H9 (cell line): ENCODE measurements around the gene ADGRL3. TPM values are rescaled to one million over a fixed set of nuclear protein-coding genes. Genes with fewer than 3 reads are reported as not detected.

Experiments
- DNase-seq: peaks from one replicate; pipeline ENCODE4 v3.0.0-alpha.2; 2017
- H2AFZ ChIP-seq: one replicate; pipeline ENCODE4 v1.6.1; 2013; ENCODE audit warnings: mild to moderate bottlenecking, low read length, control low read depth, moderate library complexity
- H2AK5ac ChIP-seq: 2 replicates; pipeline ENCODE4 v1.6.1; 2013; ENCODE audit warnings: low read length, control low read depth, mixed read lengths; ENCODE audit not compliant: insufficient read length
- H2BK120ac ChIP-seq: one replicate; pipeline ENCODE4 v1.6.1; 2013; ENCODE audit warnings: low read depth, mild to moderate bottlenecking, low read length, control low read depth, inconsistent platforms; ENCODE audit not compliant: poor library complexity, severe bottlenecking
- H2BK12ac ChIP-seq: 2 replicates; pipeline ENCODE4 v1.6.1; 2013; ENCODE audit warnings: low read length, control low read depth, mixed read lengths, low read depth; ENCODE audit not compliant: insufficient read length
- H2BK15ac ChIP-seq: 2 replicates; pipeline ENCODE4 v1.6.1; 2013; ENCODE audit warnings: low read depth, low read length, control low read depth
- H2BK20ac ChIP-seq: one replicate; pipeline ENCODE4 v1.6.1; 2013; ENCODE audit warnings: low read depth, mild to moderate bottlenecking, low read length, control low read depth, inconsistent platforms; ENCODE audit not compliant: poor library complexity, severe bottlenecking
- H2BK5ac ChIP-seq: 2 replicates; pipeline ENCODE4 v1.6.1; 2013; ENCODE audit warnings: low read length, control low read depth, mixed read lengths; ENCODE audit not compliant: insufficient read length
- H3K14ac ChIP-seq: 2 replicates; pipeline ENCODE4 v1.6.1; 2013; ENCODE audit warnings: low read length, control low read depth; ENCODE audit not compliant: insufficient read depth
- H3K18ac ChIP-seq: 2 replicates; pipeline ENCODE4 v1.6.1; 2013; ENCODE audit warnings: low read depth, mild to moderate bottlenecking, mixed read lengths, low read length, control low read depth; ENCODE audit not compliant: insufficient read length
- H3K23ac ChIP-seq: 2 replicates; pipeline ENCODE4 v1.6.1; 2013; ENCODE audit warnings: low read length, control low read depth, mixed read lengths, low read depth; ENCODE audit not compliant: insufficient read length
- H3K23me2 ChIP-seq: 2 replicates; pipeline ENCODE4 v1.6.1; 2013; ENCODE audit warnings: low read depth, mild to moderate bottlenecking, mixed read lengths, low read length, control low read depth; ENCODE audit not compliant: insufficient read length, poor library complexity, severe bottlenecking
- H3K27ac ChIP-seq: 2 replicates; pipeline ENCODE4 v1.5.1; 2013; ENCODE audit warnings: low read length, control low read depth, mixed read lengths, low read depth; ENCODE audit not compliant: insufficient read length
- H3K27me3 ChIP-seq: 2 replicates; pipeline ENCODE4 v1.6.1; 2013; ENCODE audit warnings: low read length, control low read depth, inconsistent platforms; ENCODE audit not compliant: insufficient read depth
- H3K4ac ChIP-seq: 2 replicates; pipeline ENCODE4 v1.6.1; 2013; ENCODE audit warnings: low read depth, mild to moderate bottlenecking, control low read depth, inconsistent platforms, low read length, moderate library complexity
- H3K4me1 ChIP-seq: 2 replicates; pipeline ENCODE4 v1.6.1; 2013; ENCODE audit warnings: low read length, control low read depth, inconsistent platforms; ENCODE audit not compliant: insufficient read depth
- H3K4me2 ChIP-seq: 2 replicates; pipeline ENCODE4 v1.6.1; 2013; ENCODE audit warnings: low read length, control low read depth, mixed read lengths; ENCODE audit not compliant: insufficient read length, insufficient read depth
- H3K56ac ChIP-seq: 2 replicates; pipeline ENCODE4 v1.6.1; 2013; ENCODE audit warnings: low read depth, mild to moderate bottlenecking, mixed read lengths, low read length, control low read depth; ENCODE audit not compliant: insufficient read length
- H3K79me1 ChIP-seq: 2 replicates; pipeline ENCODE4 v1.6.1; 2013; ENCODE audit warnings: low read depth, mild to moderate bottlenecking, moderate library complexity, low read length, control low read depth, inconsistent platforms; ENCODE audit not compliant: insufficient read depth, poor library complexity, severe bottlenecking
- H3K79me2 ChIP-seq: 2 replicates; pipeline ENCODE4 v1.6.1; 2013; ENCODE audit warnings: low read length, control low read depth, inconsistent platforms; ENCODE audit not compliant: insufficient read depth
- H3K9ac ChIP-seq: 2 replicates; pipeline ENCODE4 v1.6.1; 2013; ENCODE audit warnings: low read length, control low read depth, mixed read lengths; ENCODE audit not compliant: insufficient read length; ENCODE audit errors: extremely low read depth
- H3K9me3 ChIP-seq: one replicate; pipeline ENCODE4 v1.6.1; 2013; ENCODE audit warnings: low read depth, low read length, inconsistent platforms; ENCODE audit not compliant: control insufficient read depth
- H3T11ph ChIP-seq: one replicate; pipeline ENCODE4 v1.6.1; 2013; ENCODE audit warnings: mild to moderate bottlenecking, low read length, control low read depth, inconsistent platforms
- H4K20me1 ChIP-seq: one replicate; pipeline ENCODE4 v1.6.1; 2013; ENCODE audit not compliant: control insufficient read depth, insufficient read length, insufficient read depth
- H4K5ac ChIP-seq: 2 replicates; pipeline ENCODE4 v1.6.1; 2013; ENCODE audit warnings: low read depth, mild to moderate bottlenecking, mixed read lengths, low read length, control low read depth; ENCODE audit not compliant: insufficient read length
- H4K8ac ChIP-seq: replicated peaks from 2 replicates; pipeline ENCODE4 v1.6.1; 2013; ENCODE audit warnings: low read length, control low read depth, mixed read lengths, low read depth; ENCODE audit not compliant: insufficient read length
- H4K91ac ChIP-seq: 2 replicates; pipeline ENCODE4 v1.6.1; 2013; ENCODE audit warnings: low read depth, mild to moderate bottlenecking, moderate library complexity, mixed read lengths, low read length, control low read depth; ENCODE audit not compliant: insufficient read length
- H3K27ac Mint-ChIP-seq, 3 experiments: 2 replicates in 2 of 3; 3 replicates in 1 of 3; pipeline ENCODE4 v1.8.0; 2020 to 2021; ENCODE audit warnings: mixed read lengths in 3 of 3, mild to moderate bottlenecking in 1 of 3, moderate library complexity in 1 of 3
- H3K27me3 Mint-ChIP-seq: 2 replicates; pipeline ENCODE4 v1.8.0; 2021; ENCODE audit warnings: low read depth, mild to moderate bottlenecking, moderate library complexity, mixed read lengths
- H3K36me3 Mint-ChIP-seq, 3 experiments: 2 replicates in 2 of 3; 3 replicates in 1 of 3; pipeline ENCODE4 v1.8.0; 2020 to 2021; ENCODE audit warnings: low read depth in 3 of 3, mixed read lengths in 3 of 3; ENCODE audit not compliant: insufficient read depth in 1 of 3
- H3K4me1 Mint-ChIP-seq, 2 experiments: 2 replicates each; pipeline ENCODE4 v1.8.0; 2020; ENCODE audit warnings: mixed read lengths in 2 of 2
- H3K4me3 Mint-ChIP-seq, 2 experiments: 2 replicates in 1 of 2; 3 replicates in 1 of 2; pipeline ENCODE4 v1.8.0; 2020 to 2021; ENCODE audit warnings: mild to moderate bottlenecking in 2 of 2, mixed read lengths in 2 of 2, moderate library complexity in 1 of 2
- H3K9me3 Mint-ChIP-seq, 2 experiments: 2 replicates in 1 of 2; 3 replicates in 1 of 2; pipeline ENCODE4 v1.8.0; 2020; ENCODE audit warnings: mild to moderate bottlenecking in 2 of 2, mixed read lengths in 2 of 2, moderate library complexity in 1 of 2
- WGBS: extraction: QIAGEN DNeasy Blood & Tissue Kit; methylation state at CpG from one replicate; pipeline ENCODE4 v1.1.7; 2013; ENCODE audit warnings: missing lambda C conversion rate, low lambda C conversion rate, mixed read lengths; ENCODE audit not compliant: insufficient read length; ENCODE audit errors: extremely low coverage; 5-methylcytosine and 5-hydroxymethylcytosine counted together
- total RNA-seq: library from RNA; stranded (reverse); gene quantifications from 2 replicates; pipeline ENCODE4 v1.2.1, GENCODE V29; 2021
- TF ChIP-seq, protein P1 (sequence below): fragments of 200-600 bp; sonication (generic); conservative IDR thresholded peaks from 3 replicates; pipeline ENCODE4 v1.8.0; 2021; ENCODE audit warnings: antibody characterized with exemption, mild to moderate bottlenecking

The ADGRL3 gene
- total RNA-seq, 1 experiment from 2014 or later: 5.9 TPM

GRCh38 chr4:61248705-61249104, 48.6 kb downstream of the ADGRL3 start:
- Mint-ChIP-seq H3K9me3 (no peaks in the 10 kb centered on the region), H3K4me3 (no peak overlapping the region), H3K4me1 (peaks cover 5 to 22% of the 10 kb centered on the region in 2 experiments; a peak in 3 of 4 replicates), H3K27me3 (no peaks in the 10 kb centered on the region), H3K27ac (0 out of 7 replicates have a peak overlapping the region, but pooled peaks of 1 of the 3 experiments have one; percentile 37), H3K36me3 (no peaks in the 10 kb centered on the region)
- Histone ChIP-seq H3K79me1 (no peaks in the 10 kb centered on the region), H3K4me2 (no peak overlapping the region), H3K23ac (no peak overlapping the region), H2BK15ac (no peak overlapping the region), H2AFZ (no peak overlapping the region), H2AK5ac (no peak overlapping the region), H3K27ac (no peak overlapping the region), H4K5ac (no peak overlapping the region), H3K18ac (no peak overlapping the region), H3K9me3 (no peaks in the 10 kb centered on the region), H3T11ph (no peak overlapping the region), H2BK120ac (no peak overlapping the region), H3K9ac (no peak overlapping the region), H4K8ac (no peak overlapping the region), H4K20me1 (no peaks in the 10 kb centered on the region), H3K56ac (no peak overlapping the region), H3K79me2 (no peaks in the 10 kb centered on the region), H3K4ac (no peak overlapping the region), H3K4me1 (no peaks in the 10 kb centered on the region; the same call in 1 of the 2 replicates), H4K91ac (no peak overlapping the region), H3K27me3 (no peaks in the 10 kb centered on the region), H3K14ac (no peak overlapping the region), H2BK5ac (no peak overlapping the region), H2BK20ac (no peak overlapping the region), H3K23me2 (no peaks in the 10 kb centered on the region), H2BK12ac (no peak overlapping the region)
- no peak for DNase-seq
- no CpG with 5 or more reads among the region's 8 CpGs for WGBS
- TF ChIP-seq, protein P1, sequence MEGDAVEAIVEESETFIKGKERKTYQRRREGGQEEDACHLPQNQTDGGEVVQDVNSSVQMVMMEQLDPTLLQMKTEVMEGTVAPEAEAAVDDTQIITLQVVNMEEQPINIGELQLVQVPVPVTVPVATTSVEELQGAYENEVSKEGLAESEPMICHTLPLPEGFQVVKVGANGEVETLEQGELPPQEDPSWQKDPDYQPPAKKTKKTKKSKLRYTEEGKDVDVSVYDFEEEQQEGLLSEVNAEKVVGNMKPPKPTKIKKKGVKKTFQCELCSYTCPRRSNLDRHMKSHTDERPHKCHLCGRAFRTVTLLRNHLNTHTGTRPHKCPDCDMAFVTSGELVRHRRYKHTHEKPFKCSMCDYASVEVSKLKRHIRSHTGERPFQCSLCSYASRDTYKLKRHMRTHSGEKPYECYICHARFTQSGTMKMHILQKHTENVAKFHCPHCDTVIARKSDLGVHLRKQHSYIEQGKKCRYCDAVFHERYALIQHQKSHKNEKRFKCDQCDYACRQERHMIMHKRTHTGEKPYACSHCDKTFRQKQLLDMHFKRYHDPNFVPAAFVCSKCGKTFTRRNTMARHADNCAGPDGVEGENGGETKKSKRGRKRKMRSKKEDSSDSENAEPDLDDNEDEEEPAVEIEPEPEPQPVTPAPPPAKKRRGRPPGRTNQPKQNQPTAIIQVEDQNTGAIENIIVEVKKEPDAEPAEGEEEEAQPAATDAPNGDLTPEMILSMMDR: no peak
